Measurements from ENCODE around the gene TRIM71.
"Not testable (repeated sequence)": the region's sequence is repeated elsewhere in the genome, so short reads cannot be mapped to it uniquely, and the experiment has no call there.

Gene TRIM71

DNA sequence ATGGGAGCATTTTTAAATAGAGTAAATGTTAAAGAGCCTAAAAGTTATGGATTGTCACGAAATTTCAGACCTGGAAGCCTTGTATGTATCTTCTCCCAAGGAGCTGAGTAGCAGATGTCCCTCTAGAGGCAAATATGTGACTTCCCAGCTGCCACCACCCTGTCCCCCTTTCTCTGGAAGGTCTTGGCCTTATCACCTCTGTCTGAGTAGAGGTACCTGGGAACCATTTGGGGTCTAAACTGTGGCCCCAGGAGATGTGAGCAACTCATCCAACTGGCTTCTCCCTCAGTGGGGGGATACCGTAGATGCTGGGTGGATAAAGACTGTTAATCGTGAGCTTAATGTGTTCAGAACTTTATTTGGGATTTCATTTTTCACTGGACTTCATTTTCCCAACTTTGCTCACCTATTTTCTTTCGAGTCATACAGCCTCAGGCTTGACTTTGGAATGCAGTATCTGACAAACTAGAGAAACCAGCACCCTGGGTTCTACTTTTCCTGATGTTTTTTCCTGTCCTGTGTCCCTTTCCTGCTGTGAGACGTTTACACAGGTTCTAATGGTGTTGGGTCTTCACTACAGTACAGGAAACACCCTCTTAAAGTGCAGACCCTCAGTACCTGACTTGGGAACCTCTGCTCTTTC is 80.3 kb downstream of the TRIM71 start:
- H3K36me3 ChIP-seq (ENCODE audit: insufficient read depth, low read length), result no peaks in the 10 kb centered on the region
- no peak overlapping the region for H3K9ac ChIP-seq (ENCODE audit: low read length)
- no peaks in the 10 kb centered on the region for H3K27me3 ChIP-seq (ENCODE audit: control insufficient read depth in 1 of 2, insufficient read depth in 2 of 2, low read length in 2 of 2)
- H3K4me1 ChIP-seq (ENCODE audit: insufficient read depth, low read length), result no peaks in the 10 kb centered on the region
- H3K27ac ChIP-seq (ENCODE audit: low read depth, low read length), result no peak overlapping the region
- no peaks in the 10 kb centered on the region for H3K9me3 ChIP-seq (ENCODE audit: low read length)
- H3K4me3 ChIP-seq (ENCODE audit: low read depth in 1 of 2, low read length in 2 of 2), result no peak overlapping the region

DNA sequence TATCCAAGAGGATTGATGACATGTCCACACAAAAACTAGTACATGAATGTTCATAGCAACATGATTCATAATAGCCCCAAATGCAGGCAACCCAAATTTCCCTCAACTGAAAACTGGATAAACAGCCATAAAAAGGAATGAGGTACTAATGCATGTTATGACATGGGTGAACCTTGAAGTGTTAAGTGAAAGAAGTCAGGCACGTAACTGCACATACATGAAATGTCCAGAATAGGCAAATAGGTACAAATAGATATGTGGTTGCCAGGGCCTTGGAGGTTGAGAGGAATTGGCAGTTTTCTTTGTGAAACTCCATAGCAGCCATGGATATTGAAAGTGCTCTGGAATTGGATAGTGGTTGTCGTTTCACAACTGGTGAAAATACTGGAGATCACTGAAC is 81.5 kb downstream of the TRIM71 start:
- Histone ChIP-seq H3K27me3 (ENCODE audit: control insufficient read depth in 1 of 2, insufficient read depth in 2 of 2, low read length in 2 of 2) (no peaks in the 10 kb centered on the region), H3K9ac (ENCODE audit: low read length) (no peak overlapping the region), H3K27ac (ENCODE audit: low read depth, low read length) (no peak overlapping the region), H3K4me3 (ENCODE audit: low read depth in 1 of 2, low read length in 2 of 2) (no peak overlapping the region), H3K4me1 (ENCODE audit: insufficient read depth, low read length) (no peaks in the 10 kb centered on the region), H3K36me3 (ENCODE audit: insufficient read depth, low read length) (no peaks in the 10 kb centered on the region), H3K9me3 (ENCODE audit: low read length) (no peaks in the 10 kb centered on the region)

DNA sequence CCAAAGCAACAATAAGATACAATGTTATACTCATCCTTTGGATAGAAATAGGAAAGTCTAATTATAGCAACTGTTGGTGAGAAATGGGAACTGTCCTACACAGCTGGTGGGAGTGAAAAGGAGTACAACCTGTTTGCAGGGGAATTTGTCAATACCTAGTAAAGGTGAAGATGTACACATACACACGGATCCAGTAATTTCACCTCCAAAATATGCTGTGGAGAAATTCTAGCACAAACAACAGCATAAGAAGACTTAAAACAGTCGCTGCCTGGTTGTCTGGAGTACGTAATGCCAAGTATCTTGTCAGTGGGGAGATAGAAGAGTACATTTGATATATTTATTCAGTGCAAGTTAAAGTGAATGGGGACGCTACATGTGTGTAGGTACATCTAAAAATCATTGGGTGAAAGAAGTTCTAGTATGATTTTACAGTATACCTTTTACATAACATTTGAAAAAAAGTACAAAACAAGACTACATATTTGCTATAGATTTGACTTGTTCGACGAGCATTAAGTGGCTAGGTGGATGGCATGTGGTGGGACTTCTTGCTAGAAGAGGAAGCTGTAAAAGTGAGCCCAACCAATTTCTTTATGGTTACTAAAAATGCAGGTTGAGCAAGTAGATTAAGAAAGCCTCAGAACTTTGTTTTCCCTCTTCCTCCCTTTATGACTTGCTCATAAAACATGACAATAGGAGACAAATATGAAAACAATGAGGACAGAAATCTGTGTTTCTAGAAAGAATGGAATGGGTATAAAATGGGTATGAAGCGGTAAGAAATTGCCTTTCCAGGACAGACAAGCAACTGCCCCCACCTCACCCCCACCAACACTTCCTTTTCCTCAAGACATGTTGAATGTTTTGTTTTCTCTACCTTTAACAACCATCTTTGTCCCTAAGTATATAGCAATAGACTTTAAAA is 83.5 kb downstream of the TRIM71 start:
- Histone ChIP-seq H3K27me3 (ENCODE audit: control insufficient read depth in 1 of 2, insufficient read depth in 2 of 2, low read length in 2 of 2) (no peaks in the 10 kb centered on the region), H3K4me1 (ENCODE audit: insufficient read depth, low read length) (no peaks in the 10 kb centered on the region), H3K27ac (ENCODE audit: low read depth, low read length) (no peak overlapping the region), H3K9me3 (ENCODE audit: low read length) (no peaks in the 10 kb centered on the region), H3K36me3 (ENCODE audit: insufficient read depth, low read length) (no peaks in the 10 kb centered on the region), H3K4me3 (ENCODE audit: low read depth in 1 of 2, low read length in 2 of 2) (no peak overlapping the region), H3K9ac (ENCODE audit: low read length) (no peak overlapping the region)

DNA sequence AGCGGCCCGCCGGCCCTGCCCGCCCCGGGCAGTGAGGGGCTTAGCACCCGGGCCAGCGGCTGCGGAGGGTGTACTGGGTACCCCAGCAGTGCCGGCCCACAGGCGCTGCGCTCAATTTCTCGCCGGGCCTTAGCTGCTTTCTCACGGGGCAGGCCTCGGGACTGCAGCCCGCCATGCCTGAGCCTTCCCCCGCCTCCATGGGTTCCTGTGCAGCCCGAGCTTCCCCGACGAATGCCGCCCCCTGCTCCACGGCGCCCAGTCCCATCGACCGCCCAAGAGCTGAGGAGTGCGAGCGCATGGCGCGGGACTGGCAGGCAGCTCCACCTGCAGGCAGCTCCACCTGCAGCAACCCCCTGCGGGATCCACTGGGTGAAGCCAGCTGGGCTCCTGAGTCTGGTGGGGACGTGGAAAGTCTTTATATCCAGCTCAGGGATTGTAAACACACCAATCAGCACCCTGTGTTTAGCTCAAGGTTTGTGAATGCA is 85.1 kb downstream of the TRIM71 start:
- not testable (repeated sequence) for H3K9me3 ChIP-seq (ENCODE audit: low read length); H3K4me1 ChIP-seq (ENCODE audit: insufficient read depth, low read length); H3K27ac ChIP-seq (ENCODE audit: low read depth, low read length); H3K27me3 ChIP-seq (ENCODE audit: control insufficient read depth in 1 of 2, insufficient read depth in 2 of 2, low read length in 2 of 2); H3K9ac ChIP-seq (ENCODE audit: low read length); H3K36me3 ChIP-seq (ENCODE audit: insufficient read depth, low read length); H3K4me3 ChIP-seq (ENCODE audit: low read depth in 1 of 2, low read length in 2 of 2)

DNA sequence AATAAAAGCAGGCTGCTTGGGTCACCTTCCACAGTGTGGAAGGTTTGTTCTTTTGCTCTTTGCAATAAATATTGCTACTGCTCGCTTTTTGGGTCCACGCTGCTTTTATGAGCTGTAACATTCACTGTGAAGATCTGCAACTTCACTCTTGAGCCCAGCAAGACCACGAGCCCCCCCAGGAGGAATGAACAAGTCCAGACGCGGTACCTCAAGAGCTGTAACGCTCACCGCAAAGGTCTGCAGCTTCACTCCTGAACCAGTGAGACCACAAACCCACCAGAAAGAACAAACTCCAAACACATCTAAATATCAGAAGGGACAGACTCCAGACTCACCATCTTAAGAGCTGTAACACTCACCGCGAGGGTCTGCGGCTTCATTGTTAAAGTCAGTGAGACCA is 86.2 kb downstream of the TRIM71 start:
- Histone ChIP-seq H3K9ac (ENCODE audit: low read length) (no peak overlapping the region), H3K4me3 (ENCODE audit: low read depth in 1 of 2, low read length in 2 of 2) (no peak overlapping the region), H3K27ac (ENCODE audit: low read depth, low read length) (no peak overlapping the region), H3K9me3 (ENCODE audit: low read length) (no peaks in the 10 kb centered on the region), H3K27me3 (ENCODE audit: control insufficient read depth in 1 of 2, insufficient read depth in 2 of 2, low read length in 2 of 2) (no peaks in the 10 kb centered on the region), H3K4me1 (ENCODE audit: insufficient read depth, low read length) (no peaks in the 10 kb centered on the region), H3K36me3 (ENCODE audit: insufficient read depth, low read length) (no peaks in the 10 kb centered on the region)

DNA sequence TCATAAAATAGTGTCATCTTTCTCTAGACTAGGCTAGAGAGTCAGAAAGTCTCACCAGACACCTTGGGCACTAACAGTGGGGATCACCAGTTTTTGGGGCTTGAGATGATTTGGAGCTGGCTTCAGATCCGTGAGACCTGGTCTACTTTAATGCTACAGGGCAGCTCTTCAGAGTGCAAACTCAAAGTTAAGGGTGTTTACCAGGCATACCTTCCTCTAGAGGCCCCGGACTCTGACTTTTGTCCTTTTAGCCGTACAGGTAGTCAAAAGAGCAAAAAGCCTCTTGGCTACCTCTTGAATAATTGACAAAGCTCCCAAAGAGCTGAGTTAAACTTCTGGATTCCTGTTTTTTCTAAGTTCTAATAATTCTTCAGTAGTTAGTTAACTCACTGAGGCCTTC is 92.2 kb downstream of the TRIM71 start:
- no peaks in the 10 kb centered on the region for H3K27me3 ChIP-seq (ENCODE audit: control insufficient read depth in 1 of 2, insufficient read depth in 2 of 2, low read length in 2 of 2)
- H3K9ac ChIP-seq (ENCODE audit: low read length), result no peak overlapping the region
- H3K9me3 ChIP-seq (ENCODE audit: low read length), result no peaks in the 10 kb centered on the region
- peaks cover 9% of the 10 kb centered on the region for H3K4me1 ChIP-seq (ENCODE audit: insufficient read depth, low read length)
- H3K4me3 ChIP-seq (ENCODE audit: low read depth in 1 of 2, low read length in 2 of 2), result no peak overlapping the region
- no peaks in the 10 kb centered on the region for H3K36me3 ChIP-seq (ENCODE audit: insufficient read depth, low read length)
- H3K27ac ChIP-seq (ENCODE audit: low read depth, low read length), result no peak overlapping the region

DNA sequence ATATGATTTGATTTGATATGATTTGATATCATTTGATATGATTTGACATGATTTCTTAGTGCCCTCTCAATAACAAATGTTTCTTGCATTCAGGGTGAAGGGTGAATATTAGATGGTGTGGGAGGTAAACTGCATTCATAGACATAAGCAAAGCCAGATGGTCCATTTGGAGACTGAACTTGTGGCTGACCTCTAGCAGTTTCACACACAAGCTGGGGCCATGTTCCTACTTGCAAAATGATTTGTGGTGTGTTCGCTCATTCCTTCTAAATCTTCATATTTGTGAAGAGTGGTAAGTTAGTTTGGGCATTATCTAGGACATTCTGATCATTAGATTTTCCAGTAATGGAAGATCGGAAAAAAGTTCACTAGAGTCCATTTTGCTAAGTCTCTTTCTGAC is 93.2 kb downstream of the TRIM71 start:
- H3K4me1 ChIP-seq (ENCODE audit: insufficient read depth, low read length), result peaks cover 9% of the 10 kb centered on the region
- H3K4me3 ChIP-seq (ENCODE audit: low read depth in 1 of 2, low read length in 2 of 2), result no peak overlapping the region
- H3K27me3 ChIP-seq (ENCODE audit: control insufficient read depth in 1 of 2, insufficient read depth in 2 of 2, low read length in 2 of 2), result no peaks in the 10 kb centered on the region
- H3K27ac ChIP-seq (ENCODE audit: low read depth, low read length), result no peak overlapping the region
- H3K36me3 ChIP-seq (ENCODE audit: insufficient read depth, low read length), result no peaks in the 10 kb centered on the region
- no peak overlapping the region for H3K9ac ChIP-seq (ENCODE audit: low read length)
- H3K9me3 ChIP-seq (ENCODE audit: low read length), result no peaks in the 10 kb centered on the region

DNA sequence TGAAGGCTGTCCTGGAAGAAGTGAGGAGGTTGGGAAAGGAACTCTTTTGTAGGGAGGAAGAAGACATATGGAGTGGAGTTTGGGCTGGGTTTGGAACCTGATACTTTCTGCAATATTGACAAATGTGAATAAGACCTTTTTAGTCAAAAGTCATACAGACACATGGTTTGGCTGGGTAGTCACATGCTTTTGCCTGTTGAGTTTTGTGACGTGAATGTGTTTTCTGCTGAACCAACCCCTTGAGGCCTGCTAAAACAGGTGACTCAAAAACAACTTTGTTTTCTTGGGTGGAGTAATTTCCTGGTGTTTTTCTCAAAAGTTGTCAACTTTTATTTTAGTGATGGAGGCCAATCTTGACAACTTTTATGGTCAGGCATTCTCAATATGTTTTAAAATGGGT is 94.2 kb downstream of the TRIM71 start:
- Histone ChIP-seq H3K4me1 (ENCODE audit: insufficient read depth, low read length) (peaks cover 9% of the 10 kb centered on the region), H3K9me3 (ENCODE audit: low read length) (no peaks in the 10 kb centered on the region), H3K4me3 (ENCODE audit: low read depth in 1 of 2, low read length in 2 of 2) (no peak overlapping the region), H3K27ac (ENCODE audit: low read depth, low read length) (no peak overlapping the region), H3K36me3 (ENCODE audit: insufficient read depth, low read length) (no peaks in the 10 kb centered on the region), H3K27me3 (ENCODE audit: control insufficient read depth in 1 of 2, insufficient read depth in 2 of 2, low read length in 2 of 2) (no peaks in the 10 kb centered on the region), H3K9ac (ENCODE audit: low read length) (no peak overlapping the region)

DNA sequence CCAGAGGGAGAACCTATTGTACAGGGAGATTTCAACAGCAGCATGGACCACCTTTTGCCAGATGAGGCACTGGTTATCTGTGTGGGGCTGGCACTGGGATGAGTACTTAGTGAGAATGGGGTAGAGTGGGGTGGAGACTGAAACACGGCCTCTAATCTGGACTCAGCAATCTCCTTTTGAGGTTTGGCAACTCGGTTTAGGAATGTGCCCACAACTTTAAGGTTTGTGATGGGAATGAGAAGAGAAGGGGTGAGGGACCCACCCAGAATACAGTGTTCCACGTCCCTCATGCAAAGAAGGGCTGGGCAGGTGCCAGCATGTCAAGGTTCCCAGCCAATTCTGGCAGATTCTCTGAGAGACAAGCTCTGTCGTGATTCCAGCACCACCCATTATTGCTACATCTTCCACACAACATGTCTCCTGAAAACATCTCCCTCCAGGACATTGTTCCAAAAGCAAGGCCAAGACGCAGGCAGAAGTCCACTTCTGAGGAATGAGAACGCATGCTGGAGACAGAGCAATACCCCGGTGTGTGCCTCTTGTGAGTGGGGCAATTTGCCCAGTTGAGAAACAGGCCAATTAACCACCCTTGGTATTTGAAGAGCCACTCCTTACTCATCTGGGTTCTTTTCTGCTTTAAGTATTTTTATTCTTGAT is 96.1 kb downstream of the TRIM71 start:
- no peaks in the 10 kb centered on the region for H3K36me3 ChIP-seq (ENCODE audit: insufficient read depth, low read length)
- no peaks in the 10 kb centered on the region for H3K27me3 ChIP-seq (ENCODE audit: control insufficient read depth in 1 of 2, insufficient read depth in 2 of 2, low read length in 2 of 2)
- no peak overlapping the region for H3K9ac ChIP-seq (ENCODE audit: low read length)
- H3K9me3 ChIP-seq (ENCODE audit: low read length), result no peaks in the 10 kb centered on the region
- no peak overlapping the region for H3K4me3 ChIP-seq (ENCODE audit: low read depth in 1 of 2, low read length in 2 of 2)
- no peak overlapping the region for H3K27ac ChIP-seq (ENCODE audit: low read depth, low read length)
- peaks cover 9% of the 10 kb centered on the region for H3K4me1 ChIP-seq (ENCODE audit: insufficient read depth, low read length)

DNA sequence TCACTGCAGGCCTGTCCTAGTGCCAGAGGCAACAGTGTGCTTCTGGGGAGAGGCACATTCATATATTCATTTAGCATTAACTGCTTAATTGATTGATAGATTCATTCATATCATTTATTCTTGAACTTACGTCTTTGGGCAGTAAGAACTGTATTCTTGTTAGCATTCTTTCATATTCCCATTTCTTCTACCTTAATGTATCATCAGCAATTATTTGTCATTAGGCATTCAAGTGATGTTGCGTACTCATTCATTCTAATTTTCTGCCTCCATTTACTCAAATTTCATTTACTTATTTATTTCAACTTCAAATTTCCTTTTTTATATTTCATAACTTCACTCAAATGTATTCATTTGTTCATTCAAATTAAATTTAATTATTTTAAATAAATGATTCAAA is 102.1 kb downstream of the TRIM71 start:
- H3K27ac ChIP-seq (ENCODE audit: low read depth, low read length), result no peak overlapping the region
- H3K36me3 ChIP-seq (ENCODE audit: insufficient read depth, low read length), result no peaks in the 10 kb centered on the region
- no peaks in the 10 kb centered on the region for H3K9me3 ChIP-seq (ENCODE audit: low read length)
- H3K4me1 ChIP-seq (ENCODE audit: insufficient read depth, low read length), result no peaks in the 10 kb centered on the region
- no peak overlapping the region for H3K9ac ChIP-seq (ENCODE audit: low read length)
- H3K27me3 ChIP-seq (ENCODE audit: control insufficient read depth in 1 of 2, insufficient read depth in 2 of 2, low read length in 2 of 2), result no peaks in the 10 kb centered on the region
- no peak overlapping the region for H3K4me3 ChIP-seq (ENCODE audit: low read depth in 1 of 2, low read length in 2 of 2)

DNA sequence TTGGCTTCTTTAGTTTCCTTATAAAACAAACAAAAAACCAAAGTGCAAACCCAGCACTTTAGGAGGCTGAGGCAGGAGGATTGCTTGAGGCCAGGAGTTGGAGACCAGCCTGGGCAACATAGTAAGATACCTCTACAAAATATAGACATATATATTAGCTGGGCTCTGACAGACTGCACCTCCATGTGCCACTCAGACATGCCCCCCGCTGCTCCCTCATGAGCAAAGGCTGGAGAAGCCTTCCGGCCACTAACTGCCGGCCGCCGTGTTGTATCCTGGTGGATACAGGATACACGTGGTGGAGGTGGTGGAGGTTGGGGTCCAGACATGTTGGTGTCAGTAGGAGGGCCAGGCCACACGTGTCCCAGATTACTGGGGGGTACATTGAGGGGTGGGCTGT is 104.3 kb downstream of the TRIM71 start:
- no peak overlapping the region for H3K4me3 ChIP-seq (ENCODE audit: low read depth in 1 of 2, low read length in 2 of 2)
- H3K9me3 ChIP-seq (ENCODE audit: low read length), result no peaks in the 10 kb centered on the region
- H3K4me1 ChIP-seq (ENCODE audit: insufficient read depth, low read length), result no peaks in the 10 kb centered on the region
- H3K27me3 ChIP-seq (ENCODE audit: control insufficient read depth in 1 of 2, insufficient read depth in 2 of 2, low read length in 2 of 2), result no peaks in the 10 kb centered on the region
- no peaks in the 10 kb centered on the region for H3K36me3 ChIP-seq (ENCODE audit: insufficient read depth, low read length)
- H3K9ac ChIP-seq (ENCODE audit: low read length), result no peak overlapping the region
- no peak overlapping the region for H3K27ac ChIP-seq (ENCODE audit: low read depth, low read length)

Data from muscle layer of colon (tissue), 2 donors.